ENCODE data around the gene ATG7. TPM values are rescaled to one million over a fixed set of nuclear protein-coding genes. Genes with fewer than 3 reads are reported as not detected.

Gene ATG7
- polyA plus RNA-seq, 4 donors = 7.8 to 16.3 (median 11.6) TPM

GRCh38 chr3:11297126-11297525, 24.9 kb downstream of the ATG7 start:
- Histone ChIP-seq H3K27me3 (ENCODE audit: control insufficient read depth in 3 of 3, insufficient read depth in 3 of 3, low read length in 3 of 3) (no peaks in the 10 kb centered on the region), H3K27ac (ENCODE audit: low read depth in 1 of 3, low read length in 2 of 3) (no peak overlapping the region), H3K4me3 (ENCODE audit: low read depth in 1 of 3, low read length in 3 of 3) (no peak overlapping the region), H3K36me3 (ENCODE audit: control insufficient read depth in 3 of 3, insufficient read depth in 2 of 3, low read depth in 1 of 3, low read length in 3 of 3) (peaks cover 4 to 12% (median 5%) of the 10 kb centered on the region in 3 donors), H3K4me1 (ENCODE audit: control insufficient read depth in 3 of 3, insufficient read depth in 2 of 3, low read depth in 1 of 3, low read length in 2 of 3) (no peaks in the 10 kb centered on the region), H3K9me3 (ENCODE audit: control insufficient read depth in 2 of 2, insufficient read depth in 1 of 2, low read depth in 1 of 2, low read length in 1 of 2) (no peaks in the 10 kb centered on the region)
- WGBS, 3 donors = 97 to 99% (median 99%) methylated on average over 4 of the region's 4 CpGs
- DNase-seq (no peak), FAIRE-seq (no peak)

DNA sequence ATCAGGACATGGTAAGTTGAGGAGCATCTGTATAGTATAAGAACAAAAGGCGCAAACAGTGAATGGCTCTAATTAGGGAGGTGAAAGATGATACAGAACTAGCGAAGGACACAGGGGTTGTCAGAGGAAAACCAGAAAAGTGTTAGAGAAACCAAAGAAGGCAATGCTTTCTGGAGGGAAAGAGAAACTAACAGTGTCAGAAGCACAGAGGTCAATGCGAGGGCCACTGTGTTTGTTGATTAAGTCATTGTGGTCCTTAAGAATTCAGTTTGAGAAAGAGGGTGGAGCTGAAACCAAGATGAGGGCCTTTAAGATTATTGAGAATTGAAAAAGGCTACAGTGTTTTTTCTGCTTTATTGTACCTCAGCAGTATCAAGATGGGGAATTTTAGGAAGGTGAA, 28.8 kb downstream of the ATG7 start:
- WGBS, 3 donors = 67 to 90% (median 75%) methylated on average over 3 of the region's 3 CpGs
- FAIRE-seq (no peak), DNase-seq (peak in 1 of 2 donors; percentile 27)
- Histone ChIP-seq H3K4me3 (ENCODE audit: low read depth in 1 of 3, low read length in 3 of 3) (no peak overlapping the region), H3K36me3 (ENCODE audit: control insufficient read depth in 3 of 3, insufficient read depth in 2 of 3, low read depth in 1 of 3, low read length in 3 of 3) (peaks cover 4 to 16% (median 8%) of the 10 kb centered on the region in 3 donors), H3K9me3 (ENCODE audit: control insufficient read depth in 2 of 2, insufficient read depth in 1 of 2, low read depth in 1 of 2, low read length in 1 of 2) (no peaks in the 10 kb centered on the region), H3K4me1 (ENCODE audit: control insufficient read depth in 3 of 3, insufficient read depth in 2 of 3, low read depth in 1 of 3, low read length in 2 of 3) (peaks cover 0 to under 1% (median 0%) of the 10 kb centered on the region in 3 donors), H3K27me3 (ENCODE audit: control insufficient read depth in 3 of 3, insufficient read depth in 3 of 3, low read length in 3 of 3) (no peaks in the 10 kb centered on the region), H3K27ac (ENCODE audit: low read depth in 1 of 3, low read length in 2 of 3) (peak overlapping the region in 1 of 3 donors; percentile 12)

GRCh38 chr3:11302444-11302843, 30.2 kb downstream of the ATG7 start:
- peaks cover 8 to 23% (median 13%) of the 10 kb centered on the region in 3 donors for H3K36me3 ChIP-seq (ENCODE audit: control insufficient read depth in 3 of 3, insufficient read depth in 2 of 3, low read depth in 1 of 3, low read length in 3 of 3)
- no peaks in the 10 kb centered on the region for H3K27me3 ChIP-seq (ENCODE audit: control insufficient read depth in 3 of 3, insufficient read depth in 3 of 3, low read length in 3 of 3)
- H3K27ac ChIP-seq (ENCODE audit: low read depth in 1 of 3, low read length in 2 of 3) = no peak overlapping the region
- no peak for FAIRE-seq
- H3K9me3 ChIP-seq (ENCODE audit: control insufficient read depth in 2 of 2, insufficient read depth in 1 of 2, low read depth in 1 of 2, low read length in 1 of 2) = no peaks in the 10 kb centered on the region
- no peak for DNase-seq
- H3K4me1 ChIP-seq (ENCODE audit: control insufficient read depth in 3 of 3, insufficient read depth in 2 of 3, low read depth in 1 of 3, low read length in 2 of 3) = peaks cover 0 to 3% (median 0%) of the 10 kb centered on the region in 3 donors
- H3K4me3 ChIP-seq (ENCODE audit: low read depth in 1 of 3, low read length in 3 of 3) = no peak overlapping the region

- no peaks in the 10 kb centered on the region for H3K27me3 ChIP-seq (ENCODE audit: control insufficient read depth in 3 of 3, insufficient read depth in 3 of 3, low read length in 3 of 3)
- peak overlapping the region in 1 of 3 donors; percentile 33 for H3K27ac ChIP-seq (ENCODE audit: low read depth in 1 of 3, low read length in 2 of 3)
- 95 to 98% (median 95%) methylated on average over 6 of the region's 6 CpGs for WGBS, 3 donors
- peaks cover 0 to 3% (median 0%) of the 10 kb centered on the region in 3 donors for H3K4me1 ChIP-seq (ENCODE audit: control insufficient read depth in 3 of 3, insufficient read depth in 2 of 3, low read depth in 1 of 3, low read length in 2 of 3)
- H3K4me3 ChIP-seq (ENCODE audit: low read depth in 1 of 3, low read length in 3 of 3) = no peak overlapping the region
- H3K36me3 ChIP-seq (ENCODE audit: control insufficient read depth in 3 of 3, insufficient read depth in 2 of 3, low read depth in 1 of 3, low read length in 3 of 3) = peaks cover 17 to 35% (median 21%) of the 10 kb centered on the region in 3 donors
- DNase-seq = no peak
- no peak for FAIRE-seq
- H3K9me3 ChIP-seq (ENCODE audit: control insufficient read depth in 2 of 2, insufficient read depth in 1 of 2, low read depth in 1 of 2, low read length in 1 of 2) = no peaks in the 10 kb centered on the region
Observed at GRCh38 chr3:11304175-11304574, 32.0 kb downstream of the ATG7 start.

DNA sequence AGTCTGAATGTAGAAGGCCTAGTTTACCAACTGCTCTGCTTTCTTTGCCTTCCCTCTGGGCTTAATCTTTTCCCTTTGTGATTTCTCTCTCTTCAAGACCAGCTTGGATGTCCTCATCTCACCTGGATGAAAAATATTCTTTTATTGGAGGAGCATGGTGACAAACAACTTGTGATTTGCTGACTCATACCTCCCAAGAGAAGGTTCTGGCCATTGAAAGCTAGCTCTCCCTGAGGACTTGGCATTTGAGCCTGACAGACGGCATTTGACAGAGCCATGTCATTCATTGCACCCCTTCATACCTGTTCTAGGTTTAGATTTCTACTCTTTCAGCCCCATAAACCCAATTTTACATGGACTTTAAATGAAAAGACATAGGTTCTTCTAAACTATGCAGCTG, 33.3 kb downstream of the ATG7 start:
- 89 to 94% (median 91%) methylated on average over 1 of the region's 1 CpG for WGBS, 3 donors
- H3K9me3 ChIP-seq (ENCODE audit: control insufficient read depth in 2 of 2, insufficient read depth in 1 of 2, low read depth in 1 of 2, low read length in 1 of 2) = no peaks in the 10 kb centered on the region
- peaks cover 15 to 33% (median 25%) of the 10 kb centered on the region in 3 donors for H3K36me3 ChIP-seq (ENCODE audit: control insufficient read depth in 3 of 3, insufficient read depth in 2 of 3, low read depth in 1 of 3, low read length in 3 of 3)
- no peak overlapping the region for H3K4me3 ChIP-seq (ENCODE audit: low read depth in 1 of 3, low read length in 3 of 3)
- H3K27me3 ChIP-seq (ENCODE audit: control insufficient read depth in 3 of 3, insufficient read depth in 3 of 3, low read length in 3 of 3) = no peaks in the 10 kb centered on the region
- peaks cover 0 to 3% (median 0%) of the 10 kb centered on the region in 3 donors for H3K4me1 ChIP-seq (ENCODE audit: control insufficient read depth in 3 of 3, insufficient read depth in 2 of 3, low read depth in 1 of 3, low read length in 2 of 3)
- no peak for DNase-seq
- no peak overlapping the region for H3K27ac ChIP-seq (ENCODE audit: low read depth in 1 of 3, low read length in 2 of 3)
- FAIRE-seq = no peak

DNA sequence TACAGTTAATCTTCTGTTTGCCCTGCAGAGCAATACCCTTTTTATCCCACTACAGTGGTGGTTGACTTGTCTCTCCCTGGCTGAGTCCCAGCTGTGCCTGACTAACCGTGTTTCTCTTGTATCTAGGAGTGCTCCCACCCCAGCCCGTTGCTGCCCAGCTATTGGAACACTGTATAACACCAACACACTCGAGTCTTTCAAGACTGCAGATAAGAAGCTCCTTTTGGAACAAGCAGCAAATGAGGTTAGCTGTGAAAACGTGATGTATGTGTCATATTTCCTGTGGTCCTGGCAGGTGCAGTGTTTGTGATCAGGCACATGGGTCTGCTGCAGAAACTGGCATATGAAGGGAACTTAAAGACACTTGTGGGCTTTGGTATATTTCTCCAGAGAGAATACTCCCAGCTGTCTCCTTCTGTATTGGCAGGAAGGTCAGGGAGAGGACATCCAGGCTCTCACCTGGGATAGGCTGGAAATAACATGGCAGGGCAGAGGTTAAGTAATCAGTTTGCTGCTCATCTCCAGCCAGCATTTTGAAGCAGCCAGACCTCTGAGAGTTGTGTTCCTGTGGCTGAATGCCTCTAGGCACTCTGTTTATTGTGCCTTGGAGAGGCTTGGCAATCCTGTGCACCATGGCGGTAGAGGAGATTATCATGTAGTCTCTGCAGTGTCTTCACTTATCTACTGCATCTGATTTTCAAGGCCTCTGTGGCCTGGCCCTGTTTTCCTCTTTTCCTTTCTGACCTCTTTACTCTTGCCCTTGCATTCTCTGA, 34.8 kb downstream of the ATG7 start:
- WGBS, 3 donors = 54 to 66% (median 57%) methylated on average over 5 of the region's 5 CpGs
- DNase-seq (peak in 1 of 2 donors; percentile 20), FAIRE-seq (no peak)
- Histone ChIP-seq H3K9me3 (ENCODE audit: control insufficient read depth in 2 of 2, insufficient read depth in 1 of 2, low read depth in 1 of 2, low read length in 1 of 2) (no peaks in the 10 kb centered on the region), H3K27ac (ENCODE audit: low read depth in 1 of 3, low read length in 2 of 3) (peak overlapping the region in 2 of 3 donors; percentile 46 to 71), H3K4me3 (ENCODE audit: low read depth in 1 of 3, low read length in 3 of 3) (no peak overlapping the region), H3K27me3 (ENCODE audit: control insufficient read depth in 3 of 3, insufficient read depth in 3 of 3, low read length in 3 of 3) (no peaks in the 10 kb centered on the region), H3K36me3 (ENCODE audit: control insufficient read depth in 3 of 3, insufficient read depth in 2 of 3, low read depth in 1 of 3, low read length in 3 of 3) (peaks cover 15 to 37% (median 22%) of the 10 kb centered on the region in 3 donors), H3K4me1 (ENCODE audit: control insufficient read depth in 3 of 3, insufficient read depth in 2 of 3, low read depth in 1 of 3, low read length in 2 of 3) (peaks cover 0 to 3% (median 0%) of the 10 kb centered on the region in 3 donors)

- DNase-seq = no peak
- FAIRE-seq = no peak
- no peaks in the 10 kb centered on the region for H3K9me3 ChIP-seq (ENCODE audit: control insufficient read depth in 2 of 2, insufficient read depth in 1 of 2, low read depth in 1 of 2, low read length in 1 of 2)
- H3K27me3 ChIP-seq (ENCODE audit: control insufficient read depth in 3 of 3, insufficient read depth in 3 of 3, low read length in 3 of 3) = no peaks in the 10 kb centered on the region
- no peak overlapping the region for H3K4me3 ChIP-seq (ENCODE audit: low read depth in 1 of 3, low read length in 3 of 3)
- peak overlapping the region in 1 of 3 donors; percentile 60 for H3K27ac ChIP-seq (ENCODE audit: low read depth in 1 of 3, low read length in 2 of 3)
- H3K36me3 ChIP-seq (ENCODE audit: control insufficient read depth in 3 of 3, insufficient read depth in 2 of 3, low read depth in 1 of 3, low read length in 3 of 3) = peaks cover 15 to 37% (median 26%) of the 10 kb centered on the region in 3 donors
- H3K4me1 ChIP-seq (ENCODE audit: control insufficient read depth in 3 of 3, insufficient read depth in 2 of 3, low read depth in 1 of 3, low read length in 2 of 3) = peaks cover 0 to 3% (median 0%) of the 10 kb centered on the region in 3 donors
- WGBS, 3 donors = 82 to 95% (median 86%) methylated on average over 6 of the region's 6 CpGs
Observed at GRCh38 chr3:11307830-11308432, 35.7 kb downstream of the ATG7 start.

GRCh38 chr3:11310258-11310657, 38.1 kb downstream of the ATG7 start:
- Histone ChIP-seq H3K36me3 (ENCODE audit: control insufficient read depth in 3 of 3, insufficient read depth in 2 of 3, low read depth in 1 of 3, low read length in 3 of 3) (peaks cover 17 to 41% (median 34%) of the 10 kb centered on the region in 3 donors), H3K4me3 (ENCODE audit: low read depth in 1 of 3, low read length in 3 of 3) (no peak overlapping the region), H3K27me3 (ENCODE audit: control insufficient read depth in 3 of 3, insufficient read depth in 3 of 3, low read length in 3 of 3) (no peaks in the 10 kb centered on the region), H3K4me1 (ENCODE audit: control insufficient read depth in 3 of 3, insufficient read depth in 2 of 3, low read depth in 1 of 3, low read length in 2 of 3) (peaks cover 0 to 3% (median 0%) of the 10 kb centered on the region in 3 donors), H3K27ac (ENCODE audit: low read depth in 1 of 3, low read length in 2 of 3) (no peak overlapping the region), H3K9me3 (ENCODE audit: control insufficient read depth in 2 of 2, insufficient read depth in 1 of 2, low read depth in 1 of 2, low read length in 1 of 2) (no peaks in the 10 kb centered on the region)
- DNase-seq = no peak
- FAIRE-seq = no peak
- 85 to 94% (median 92%) methylated on average over 4 to 5 of the region's 5 CpGs for WGBS, 3 donors
